Activated T-cell treated with anti-CD3 and anti-CD28 coated beads, Interleukin-2, amount 50 U/mL, for 72 hours (primary cell): ENCODE measurements around the gene ETV7. TPM values are rescaled to one million over a fixed set of nuclear protein-coding genes. Genes with fewer than 3 reads are reported as not detected.
"Not testable (repeated sequence)": the region's sequence is repeated elsewhere in the genome, so short reads cannot be mapped to it uniquely, and the experiment has no call there.

Experiments
- ATAC-seq, 2 donors: fragments of 150-1000 bp; cut with Tn5 transposase; replicated peaks in 1 of 2; 2 replicates each; pipeline ENCODE4 v1.10.0; 2021; ENCODE audit warnings: moderate library complexity in 2 of 2, mild to moderate bottlenecking in 1 of 2
- DNase-seq, 2 donors: peaks; one replicate each; pipeline ENCODE4 v3.0.0; 2021 to 2022; ENCODE audit warnings: mixed read lengths in 1 of 2
- H3K27ac Mint-ChIP-seq: one replicate; pipeline ENCODE4 v1.8.0; 2022; ENCODE audit warnings: mild to moderate bottlenecking, moderate library complexity, mixed read lengths
- H3K27me3 Mint-ChIP-seq: one replicate; pipeline ENCODE4 v1.8.0; 2022; ENCODE audit warnings: low read depth, mixed read lengths
- H3K36me3 Mint-ChIP-seq, 2 donors: one replicate each; pipeline ENCODE4 v1.8.0; 2022; ENCODE audit warnings: mixed read lengths in 2 of 2, mild to moderate bottlenecking in 1 of 2; ENCODE audit not compliant: insufficient read depth in 2 of 2
- H3K4me1 Mint-ChIP-seq: one replicate; pipeline ENCODE4 v1.8.0; 2022; ENCODE audit warnings: low read depth, mixed read lengths
- H3K4me3 Mint-ChIP-seq, 2 donors: one replicate each; pipeline ENCODE4 v1.8.0; 2022; ENCODE audit warnings: mild to moderate bottlenecking in 2 of 2, mixed read lengths in 2 of 2, moderate library complexity in 2 of 2
- H3K9me3 Mint-ChIP-seq, 2 donors: one replicate each; pipeline ENCODE4 v1.8.0; 2022; ENCODE audit warnings: mixed read lengths in 2 of 2
- total RNA-seq, 2 donors: library from RNA; stranded (reverse); gene quantifications; one replicate each; pipeline ENCODE4 v1.2.3, GENCODE V29; 2022

ETV7 gene
- total RNA-seq, 2 donors from 2014 or later, result 1.4 to 7.4 TPM

GRCh38 chr6:36368921-36369865 is 18.3 kb downstream of the ETV7 start:
- no peak for ATAC-seq
- Mint-ChIP-seq H3K27ac (no peak overlapping the region), H3K4me1 (peaks cover 5% of the 10 kb centered on the region)

GRCh38 chr6:36368421-36368820 is 19.0 kb downstream of the ETV7 start:
- DNase-seq, result no peak
- Mint-ChIP-seq H3K36me3 (no peaks in the 10 kb centered on the region), H3K27me3 (no peaks in the 10 kb centered on the region), H3K9me3 (no peaks in the 10 kb centered on the region), H3K4me1 (peaks cover 5% of the 10 kb centered on the region), H3K4me3 (no peak overlapping the region), H3K27ac (no peak overlapping the region)
- ATAC-seq, result no peak

More at GRCh38 chr6:36368921-36369865, 18.3 kb downstream of the ETV7 start:
- no peak for DNase-seq
- no peaks in the 10 kb centered on the region for H3K9me3 Mint-ChIP-seq
- H3K4me3 Mint-ChIP-seq, result no peak overlapping the region
- no peaks in the 10 kb centered on the region for H3K27me3 Mint-ChIP-seq
- no peaks in the 10 kb centered on the region for H3K36me3 Mint-ChIP-seq

GRCh38 chr6:36367743-36368142 is 19.7 kb downstream of the ETV7 start:
- Mint-ChIP-seq H3K36me3 (no peaks in the 10 kb centered on the region), H3K27ac (no peak overlapping the region), H3K4me1 (peaks cover 5% of the 10 kb centered on the region), H3K9me3 (no peaks in the 10 kb centered on the region), H3K4me3 (no peak overlapping the region), H3K27me3 (no peaks in the 10 kb centered on the region)
- ATAC-seq (no peak), DNase-seq (no peak)

GRCh38 chr6:36364669-36365479 is 22.6 kb downstream of the ETV7 start:
- Mint-ChIP-seq H3K4me1 (peaks cover 5% of the 10 kb centered on the region), H3K27me3 (no peaks in the 10 kb centered on the region), H3K27ac (no peak overlapping the region), H3K4me3 (no peak overlapping the region), H3K36me3 (no peaks in the 10 kb centered on the region), H3K9me3 (no peaks in the 10 kb centered on the region)
- DNase-seq (peak in 1 of 2 donors; percentile 37), ATAC-seq (peak; percentile 48 to 49)

- not testable (repeated sequence) for H3K9me3 Mint-ChIP-seq, H3K4me3 Mint-ChIP-seq, ATAC-seq, H3K27ac Mint-ChIP-seq, H3K27me3 Mint-ChIP-seq, DNase-seq, H3K4me1 Mint-ChIP-seq, H3K36me3 Mint-ChIP-seq
These were observed 23.3 kb downstream of the ETV7 start for GRCh38 chr6:36364061-36364635.

- not testable (repeated sequence) for DNase-seq, H3K27me3 Mint-ChIP-seq, H3K27ac Mint-ChIP-seq, H3K9me3 Mint-ChIP-seq, H3K36me3 Mint-ChIP-seq, H3K4me1 Mint-ChIP-seq, ATAC-seq, H3K4me3 Mint-ChIP-seq
These were observed 24.1 kb downstream of the ETV7 start for GRCh38 chr6:36363371-36363752.

GRCh38 chr6:36362551-36363370 is 24.7 kb downstream of the ETV7 start:
- H3K27me3 Mint-ChIP-seq, result no peaks in the 10 kb centered on the region
- H3K27ac Mint-ChIP-seq, result no peak overlapping the region
- DNase-seq, result no peak

GRCh38 chr6:36361071-36361470 is 26.4 kb downstream of the ETV7 start:
- DNase-seq (no peak), ATAC-seq (no peak)
- Mint-ChIP-seq H3K4me3 (no peak overlapping the region), H3K4me1 (peaks cover 29% of the 10 kb centered on the region), H3K27ac (no peak overlapping the region), H3K36me3 (no peaks in the 10 kb centered on the region), H3K27me3 (no peaks in the 10 kb centered on the region), H3K9me3 (no peaks in the 10 kb centered on the region)

More at GRCh38 chr6:36362551-36363370, 24.7 kb downstream of the ETV7 start:
- Mint-ChIP-seq H3K36me3 (no peaks in the 10 kb centered on the region), H3K9me3 (no peaks in the 10 kb centered on the region), H3K4me3 (no peak overlapping the region), H3K4me1 (peaks cover 13% of the 10 kb centered on the region)
- ATAC-seq, result no peak

- no peaks in the 10 kb centered on the region for H3K36me3 Mint-ChIP-seq
- ATAC-seq (peak; percentile 64 to 68), DNase-seq (peak; percentile 72 to 76)
- H3K27ac Mint-ChIP-seq, result no peak overlapping the region
- H3K27me3 Mint-ChIP-seq, result peaks cover 3% of the 10 kb centered on the region
- peaks cover 35% of the 10 kb centered on the region for H3K4me1 Mint-ChIP-seq
- H3K9me3 Mint-ChIP-seq, result no peaks in the 10 kb centered on the region
- no peak overlapping the region for H3K4me3 Mint-ChIP-seq
These were observed 27.0 kb downstream of the ETV7 start for GRCh38 chr6:36360241-36361054.

GRCh38 chr6:36358226-36358915 is 29.1 kb downstream of the ETV7 start:
- Mint-ChIP-seq H3K4me1 (peaks cover 34% of the 10 kb centered on the region), H3K36me3 (no peaks in the 10 kb centered on the region), H3K27me3 (peaks cover 22% of the 10 kb centered on the region), H3K27ac (no peak overlapping the region), H3K4me3 (no peak overlapping the region), H3K9me3 (peaks cover 2 to 3% of the 10 kb centered on the region in 2 donors)
- no peak for DNase-seq
- no peak for ATAC-seq

- no peaks in the 10 kb centered on the region for H3K36me3 Mint-ChIP-seq
- peaks cover 2 to 3% of the 10 kb centered on the region in 2 donors for H3K9me3 Mint-ChIP-seq
- peaks cover 34% of the 10 kb centered on the region for H3K4me1 Mint-ChIP-seq
- no peak overlapping the region for H3K4me3 Mint-ChIP-seq
- peak; percentile 70 to 73 for ATAC-seq
- peaks cover 23% of the 10 kb centered on the region for H3K27me3 Mint-ChIP-seq
- no peak overlapping the region for H3K27ac Mint-ChIP-seq
- DNase-seq, result peak; percentile 40 to 55
These were observed 29.6 kb downstream of the ETV7 start for GRCh38 chr6:36357872-36358225.
